SK-N-SH (cell line): Measurements from ENCODE around the gene ATP8A2. TPM values are rescaled to one million over a fixed set of nuclear protein-coding genes. Genes with fewer than 3 reads are reported as not detected.

Experiments used
- CTCF ChIA-PET: fragments of 300-600, 350-600 bp; formaldehyde crosslinking; extraction: SDS; loops from one replicate; lab custom pipeline; 2021; lab: Yijun Ruan, JAX
- POLR2A ChIA-PET: fragments of 350-600 bp; sonication (Branson Sonifier 250); formaldehyde crosslinking; extraction: SDS; loops from one replicate; lab custom pipeline; 2020; ENCODE audit warnings: antibody characterized with exemption, inconsistent platforms; lab: Yijun Ruan, JAX
- DNase-seq: peaks from one replicate; pipeline ENCODE4 v3.0.0; 2012
- H2AFZ ChIP-seq: fragments of 200-600 bp; sonication (generic); 2 replicates; pipeline ENCODE4 v1.8.1; 2016; ENCODE audit warnings: antibody characterized with exemption, mild to moderate bottlenecking, low read depth
- H3F3A ChIP-seq: fragments of 200-600 bp; sonication (generic); replicated peaks from 2 replicates; pipeline ENCODE3; 2016; ENCODE audit warnings: antibody characterized with exemption, mild to moderate bottlenecking; ENCODE audit not compliant: insufficient read depth
- H3K27ac ChIP-seq, 2 experiments: fragments of 200-500 bp in 1 of 2; fragments of 200-600 bp in 1 of 2; sonication (Bioruptor generic) in 1 of 2; sonication (generic), shearing (Covaris generic) in 1 of 2; 2 replicates each; pipeline versions ENCODE4 v1.5.1 to v1.6.1; 2014 to 2016; ENCODE audit warnings: low read depth in 2 of 2, inconsistent platforms in 1 of 2, low read length in 1 of 2, mild to moderate bottlenecking in 1 of 2, mixed read lengths in 1 of 2
- H3K27me3 ChIP-seq: fragments of 200-600 bp; sonication (generic), shearing (Covaris generic); 2 replicates; pipeline ENCODE4 v1.6.1; 2016; ENCODE audit warnings: mixed run types; ENCODE audit not compliant: insufficient read depth
- H3K36me3 ChIP-seq, 2 experiments: fragments of 200-500 bp in 1 of 2; fragments of 200-600 bp in 1 of 2; sonication (Bioruptor generic) in 1 of 2; sonication (generic) in 1 of 2; replicated peaks in 1 of 2; 2 replicates each; pipeline versions ENCODE3 to v1.5.1; 2014 to 2016; ENCODE audit warnings: low read length in 1 of 2, mild to moderate bottlenecking in 1 of 2; ENCODE audit not compliant: insufficient read depth in 2 of 2, control insufficient read depth in 1 of 2
- H3K4me1 ChIP-seq, 2 experiments: fragments of 200-500 bp in 1 of 2; fragments of 200-600 bp in 1 of 2; sonication (Bioruptor generic) in 1 of 2; sonication (generic), shearing (Covaris generic) in 1 of 2; 2 replicates each; pipeline versions ENCODE4 v1.5.1 to v1.6.1; 2014 to 2016; ENCODE audit warnings: low read depth in 1 of 2, low read length in 1 of 2, mixed run types in 1 of 2; ENCODE audit not compliant: insufficient read depth in 2 of 2, control insufficient read depth in 1 of 2
- H3K4me2 ChIP-seq: fragments of 200-600 bp; sonication (generic), shearing (Covaris generic); 2 replicates; pipeline ENCODE4 v1.6.1; 2017; ENCODE audit warnings: mixed run types
- H3K4me3 ChIP-seq, 2 experiments: fragments of 200-500 bp in 1 of 2; fragments of 200-600 bp in 1 of 2; sonication (Bioruptor generic) in 1 of 2; sonication (generic), shearing (Covaris generic) in 1 of 2; 2 replicates each; pipeline versions ENCODE4 v1.5.1 to v1.8.1; 2014 to 2016; ENCODE audit warnings: low read depth in 2 of 2, inconsistent platforms in 1 of 2, low read length in 1 of 2, mild to moderate bottlenecking in 1 of 2, mixed read lengths in 1 of 2, moderate library complexity in 1 of 2
- H3K79me2 ChIP-seq: fragments of 200-600 bp; sonication (generic); 2 replicates; pipeline ENCODE4 v1.8.1; 2017; ENCODE audit warnings: mild to moderate bottlenecking; ENCODE audit not compliant: insufficient read depth
- H3K9ac ChIP-seq: fragments of 200-600 bp; sonication (generic); 2 replicates; pipeline ENCODE4 v1.6.1; 2017; ENCODE audit warnings: mixed run types
- H3K9me2 ChIP-seq: fragments of 200-600 bp; sonication (generic); 2 replicates; pipeline ENCODE4 v1.6.1; 2017; ENCODE audit warnings: mixed run types
- H3K9me3 ChIP-seq: fragments of 200-600 bp; sonication (generic); 2 replicates; pipeline ENCODE4 v1.6.1; 2017; ENCODE audit warnings: mixed run types, mild to moderate bottlenecking, moderate library complexity
- H4K20me1 ChIP-seq: fragments of 200-600 bp; sonication (generic); 2 replicates; pipeline ENCODE4 v1.6.1; 2017; ENCODE audit warnings: mild to moderate bottlenecking, mixed run types; ENCODE audit not compliant: insufficient read depth
- EP300 ChIP-seq, 2 experiments: IDR thresholded peaks; 2 replicates each; pipeline versions ENCODE4 v1.4.0 to v1.6.1; 2012; ENCODE audit warnings: borderline replicate concordance in 1 of 2, low read depth in 1 of 2, low read length in 1 of 2
- EZH2phosphoT487 ChIP-seq: fragments of 200-600 bp; sonication (generic); IDR thresholded peaks from 2 replicates; pipeline ENCODE4 v1.6.1; 2017; ENCODE audit warnings: low read depth, mixed run types, mild to moderate bottlenecking, antibody characterized with exemption, moderate library complexity, borderline replicate concordance
- FOXJ3 ChIP-seq: sonication (generic); formaldehyde crosslinking; IDR thresholded peaks from 2 replicates; pipeline ENCODE4 v1.5.1; 2020; ENCODE audit warnings: mild to moderate bottlenecking, missing genetic modification reagents
- FOXM1 ChIP-seq: IDR thresholded peaks from 2 replicates; pipeline ENCODE4 v1.4.0; 2012; ENCODE audit warnings: low read depth, mild to moderate bottlenecking
- JUND ChIP-seq: IDR thresholded peaks from 2 replicates; pipeline ENCODE4 v1.4.0; 2012
- MXI1 ChIP-seq: IDR thresholded peaks from 2 replicates; pipeline ENCODE4 v1.6.1; 2012; ENCODE audit warnings: mild to moderate bottlenecking, low read depth, low read length, improper control_type of control experiment
- NFIC ChIP-seq: IDR thresholded peaks from 2 replicates; pipeline ENCODE4 v1.4.0; 2012; ENCODE audit warnings: borderline replicate concordance
- RCOR1 ChIP-seq: fragments of 150-350 bp; IDR thresholded peaks from 2 replicates; pipeline ENCODE4 v1.6.1; 2017; ENCODE audit warnings: antibody characterized with exemption, low read length
- RFX5 ChIP-seq: IDR thresholded peaks from 2 replicates; pipeline ENCODE4 v1.6.1; 2012; ENCODE audit warnings: mild to moderate bottlenecking, improper control_type of control experiment, low read length
- SIN3A ChIP-seq: IDR thresholded peaks from 2 replicates; pipeline ENCODE4 v1.6.1; 2012; ENCODE audit warnings: low read depth, mild to moderate bottlenecking, low read length, moderate library complexity, borderline replicate concordance
- SMC3 ChIP-seq: IDR thresholded peaks from 2 replicates; pipeline ENCODE4 v1.6.1; 2012; ENCODE audit warnings: low read depth, low read length, improper control_type of control experiment
- TCF12 ChIP-seq: IDR thresholded peaks from 2 replicates; pipeline ENCODE4 v1.4.0; 2012
- USF1 ChIP-seq: IDR thresholded peaks from 2 replicates; pipeline ENCODE4 v1.4.0; 2012; ENCODE audit warnings: low read depth, borderline replicate concordance
- WGBS: methylation state at CpG from one replicate; pipeline ENCODE4 v1.1.6; 2017; ENCODE audit warnings: low lambda C conversion rate; 5-methylcytosine and 5-hydroxymethylcytosine counted together
- polyA plus RNA-seq, 3 experiments: library from polyadenylated mRNA; depleted of rRNA; stranded (reverse); fragments of >200 nt; gene quantifications; 2 replicates each; pipeline ENCODE4 v1.2.3, GENCODE V29; 2012
- TF ChIP-seq, protein P1 (sequence below): IDR thresholded peaks from 2 replicates; pipeline ENCODE4 v1.4.0; 2012; ENCODE audit warnings: low read depth, borderline replicate concordance
- TF ChIP-seq, protein P2 (sequence below): fragments of 150-350 bp; IDR thresholded peaks from 2 replicates; pipeline ENCODE4 v1.6.1; 2016; ENCODE audit warnings: mild to moderate bottlenecking, low read depth, low read length

ATP8A2 gene
- polyA plus RNA-seq, 1 of the 3 experiments (the other 2 are of a cell fraction): 0.02 TPM

DNA sequence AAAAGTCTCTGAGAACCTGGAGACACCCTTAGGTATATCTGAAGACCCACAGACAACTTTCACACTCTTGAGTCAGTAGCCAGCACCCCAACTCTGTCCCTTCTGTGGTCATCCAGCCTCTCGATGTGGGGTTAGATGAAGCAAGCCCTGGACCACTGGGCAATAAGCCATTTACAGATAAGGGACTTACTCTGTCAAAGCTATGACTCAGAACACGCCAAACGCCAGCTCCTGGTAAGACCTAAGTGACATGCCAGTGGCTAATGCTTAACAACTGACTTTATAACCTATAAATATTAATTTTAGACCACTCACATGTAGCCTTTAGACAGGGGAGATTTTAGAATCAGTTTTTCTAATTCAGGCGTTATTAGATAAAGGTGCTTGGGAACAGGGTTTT lies 594.3 kb downstream of the ATP8A2 start:
- POLR2A ChIA-PET: no interaction called here
- 11% methylated on average over 4 of the region's 4 CpGs for WGBS

DNA sequence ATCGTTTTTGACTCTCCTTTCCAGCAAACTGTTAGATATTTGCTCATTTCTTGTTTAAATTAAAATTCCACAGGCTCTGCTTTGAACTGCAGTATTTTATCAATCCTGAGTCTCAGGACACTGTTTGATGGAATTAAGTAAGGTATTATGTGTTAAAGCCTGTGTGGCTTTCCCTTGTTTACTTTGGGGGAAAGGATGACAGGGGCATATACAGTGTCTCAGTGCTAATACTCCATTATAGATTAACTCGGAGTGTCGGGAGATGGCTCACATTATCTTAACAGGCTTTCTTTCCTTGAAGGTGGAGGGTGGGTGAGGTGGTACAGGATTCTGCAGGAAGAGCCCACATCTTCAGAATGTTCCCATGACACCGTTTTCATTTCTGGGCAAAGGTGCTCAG lies 595.4 kb downstream of the ATP8A2 start:
- Histone ChIP-seq H3K9ac (no peak overlapping the region), H3K79me2 (no peaks in the 10 kb centered on the region), H3K9me2 (no peaks in the 10 kb centered on the region), H3K9me3 (no peaks in the 10 kb centered on the region), H3F3A (no peaks in the 10 kb centered on the region), H2AFZ (no peak overlapping the region), H4K20me1 (no peaks in the 10 kb centered on the region), H3K27ac (no peak overlapping the region), H3K4me3 (no peak overlapping the region), H3K27me3 (no peaks in the 10 kb centered on the region), H3K36me3 (no peaks in the 10 kb centered on the region), H3K4me2 (no peak overlapping the region), H3K4me1 (peaks cover 0 to 5% of the 10 kb centered on the region in 2 experiments; a peak in 3 of 4 replicates)
- DNase-seq: no peak
- ChIA-PET CTCF (interaction anchor here (2.6 kb wide), 1 partner anchor 392 kb away, joined by 9 read pairs; no protein-coding TSS in a partner anchor), POLR2A (no interaction called here)
- 42% methylated on average over 4 of the region's 4 CpGs for WGBS
- TF ChIP-seq RCOR1 (no peak), RFX5 (no peak), SIN3A (no peak), FOXJ3 (CRISPR knock-in tag) (no peak), JUND (no peak), MXI1 (no peak), EZH2phosphoT487 (no peak)
- TF ChIP-seq, protein P1, sequence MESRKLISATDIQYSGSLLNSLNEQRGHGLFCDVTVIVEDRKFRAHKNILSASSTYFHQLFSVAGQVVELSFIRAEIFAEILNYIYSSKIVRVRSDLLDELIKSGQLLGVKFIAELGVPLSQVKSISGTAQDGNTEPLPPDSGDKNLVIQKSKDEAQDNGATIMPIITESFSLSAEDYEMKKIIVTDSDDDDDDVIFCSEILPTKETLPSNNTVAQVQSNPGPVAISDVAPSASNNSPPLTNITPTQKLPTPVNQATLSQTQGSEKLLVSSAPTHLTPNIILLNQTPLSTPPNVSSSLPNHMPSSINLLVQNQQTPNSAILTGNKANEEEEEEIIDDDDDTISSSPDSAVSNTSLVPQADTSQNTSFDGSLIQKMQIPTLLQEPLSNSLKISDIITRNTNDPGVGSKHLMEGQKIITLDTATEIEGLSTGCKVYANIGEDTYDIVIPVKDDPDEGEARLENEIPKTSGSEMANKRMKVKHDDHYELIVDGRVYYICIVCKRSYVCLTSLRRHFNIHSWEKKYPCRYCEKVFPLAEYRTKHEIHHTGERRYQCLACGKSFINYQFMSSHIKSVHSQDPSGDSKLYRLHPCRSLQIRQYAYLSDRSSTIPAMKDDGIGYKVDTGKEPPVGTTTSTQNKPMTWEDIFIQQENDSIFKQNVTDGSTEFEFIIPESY: no peak

More for the DNA sequence above, 594.3 kb downstream of the ATP8A2 start:
- no peak overlapping the region for H3K4me3 ChIP-seq
- no peaks in the 10 kb centered on the region for H3K36me3 ChIP-seq
- H3K9me2 ChIP-seq: no peaks in the 10 kb centered on the region
- no peak for TF ChIP-seq EP300 (IDR thresholded peaks at IDR 0.05; ENCODE audit: borderline replicate concordance in 1 of 2, low read depth in 1 of 2, low read length in 1 of 2)
- no peak for TF ChIP-seq FOXM1
- no peak for TF ChIP-seq SMC3
- no peak for TF ChIP-seq NFIC
- TF ChIP-seq, protein P2, sequence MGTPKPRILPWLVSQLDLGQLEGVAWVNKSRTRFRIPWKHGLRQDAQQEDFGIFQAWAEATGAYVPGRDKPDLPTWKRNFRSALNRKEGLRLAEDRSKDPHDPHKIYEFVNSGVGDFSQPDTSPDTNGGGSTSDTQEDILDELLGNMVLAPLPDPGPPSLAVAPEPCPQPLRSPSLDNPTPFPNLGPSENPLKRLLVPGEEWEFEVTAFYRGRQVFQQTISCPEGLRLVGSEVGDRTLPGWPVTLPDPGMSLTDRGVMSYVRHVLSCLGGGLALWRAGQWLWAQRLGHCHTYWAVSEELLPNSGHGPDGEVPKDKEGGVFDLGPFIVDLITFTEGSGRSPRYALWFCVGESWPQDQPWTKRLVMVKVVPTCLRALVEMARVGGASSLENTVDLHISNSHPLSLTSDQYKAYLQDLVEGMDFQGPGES: no peak
- TF ChIP-seq TCF12: no peak
- TF ChIP-seq EZH2phosphoT487: no peak
- no peak for TF ChIP-seq USF1
- no peak overlapping the region for H3K9ac ChIP-seq
- H4K20me1 ChIP-seq: no peaks in the 10 kb centered on the region
- no peaks in the 10 kb centered on the region for H3K9me3 ChIP-seq
- CTCF ChIA-PET: interaction anchor here (2.6 kb wide), 1 partner anchor 391 kb away, joined by 9 read pairs; no protein-coding TSS in a partner anchor
- H3K27me3 ChIP-seq: no peaks in the 10 kb centered on the region
- no peak overlapping the region for H2AFZ ChIP-seq
- no peaks in the 10 kb centered on the region for H3F3A ChIP-seq
- no peak overlapping the region for H3K27ac ChIP-seq
- H3K4me1 ChIP-seq: peaks cover 0 to 5% of the 10 kb centered on the region in 2 experiments; a peak in 2 of 4 replicates
- no peaks in the 10 kb centered on the region for H3K79me2 ChIP-seq
- H3K4me2 ChIP-seq: no peak overlapping the region
- no peak for DNase-seq
